ENCODE results near the gene TIMP4.

TIMP4 gene

GRCh38 chr3:12184541-12184940, 25.8 kb upstream of the TIMP4 start:
- no peak for DNase-seq

- DNase-seq: no peak
These were observed 24.2 kb upstream of the TIMP4 start for GRCh38 chr3:12182687-12183441.

- no peak for DNase-seq
These were observed 23.1 kb upstream of the TIMP4 start for GRCh38 chr3:12181806-12182205.

- no peak for DNase-seq
These were observed 22.6 kb upstream of the TIMP4 start for GRCh38 chr3:12181301-12181700.

GRCh38 chr3:12180631-12181030, 21.9 kb upstream of the TIMP4 start:
- DNase-seq: no peak

GRCh38 chr3:12180218-12180617, 21.5 kb upstream of the TIMP4 start:
- DNase-seq: peak; percentile 68

GRCh38 chr3:12179441-12179840, 20.7 kb upstream of the TIMP4 start:
- no peak for DNase-seq

GRCh38 chr3:12178091-12178820, 19.5 kb upstream of the TIMP4 start:
- no peak for DNase-seq

- DNase-seq: no peak
These were observed 18.4 kb upstream of the TIMP4 start for GRCh38 chr3:12177126-12177525.

- peak; percentile 61 for DNase-seq
These were observed 17.2 kb upstream of the TIMP4 start for GRCh38 chr3:12175844-12176453.

- DNase-seq: no peak
These were observed 16.5 kb upstream of the TIMP4 start for GRCh38 chr3:12175137-12175593.

GRCh38 chr3:12170207-12170606, 11.5 kb upstream of the TIMP4 start:
- no peak for DNase-seq

GRCh38 chr3:12165909-12166308, 7.2 kb upstream of the TIMP4 start:
- DNase-seq: no peak

- DNase-seq: no peak
These were observed 502 bp upstream of the TIMP4 start for GRCh38 chr3:12159227-12159601.

GRCh38 chr3:12157026-12157425, 1.7 kb downstream of the TIMP4 start:
- no peak for DNase-seq

GRCh38 chr3:12155828-12156227, 2.9 kb downstream of the TIMP4 start:
- peak; percentile 60 for DNase-seq

- no peak for DNase-seq
These were observed 3.4 kb downstream of the TIMP4 start for GRCh38 chr3:12155264-12155663.

- DNase-seq: no peak
These were observed 4.6 kb downstream of the TIMP4 start for GRCh38 chr3:12154151-12154550.

GRCh38 chr3:12150112-12150511, 8.6 kb downstream of the TIMP4 start:
- no peak for DNase-seq

GRCh38 chr3:12149029-12149428, 9.7 kb downstream of the TIMP4 start:
- DNase-seq: no peak

- no peak for DNase-seq
These were observed 10.3 kb downstream of the TIMP4 start for GRCh38 chr3:12148183-12148940.

- no peak for DNase-seq
These were observed 11.5 kb downstream of the TIMP4 start for GRCh38 chr3:12147049-12147780.
